Fibroblast of upper back skin (primary cell): ENCODE measurements around the gene TPSB2.
A peak's percentile ranks its signal among the peaks of the same experiment; 100 is the strongest.
"Not testable (repeated sequence)": the region's sequence is repeated elsewhere in the genome, so short reads cannot be mapped to it uniquely, and the experiment has no call there.

ENCODE experiments used
- DNase-seq: peaks from one replicate; pipeline ENCODE4 v3.0.0-alpha.2; 2013

TPSB2 gene

GRCh38 chr16:1198671-1199346, 31.2 kb downstream of the TPSB2 start:
- DNase-seq: not testable (repeated sequence)

DNA sequence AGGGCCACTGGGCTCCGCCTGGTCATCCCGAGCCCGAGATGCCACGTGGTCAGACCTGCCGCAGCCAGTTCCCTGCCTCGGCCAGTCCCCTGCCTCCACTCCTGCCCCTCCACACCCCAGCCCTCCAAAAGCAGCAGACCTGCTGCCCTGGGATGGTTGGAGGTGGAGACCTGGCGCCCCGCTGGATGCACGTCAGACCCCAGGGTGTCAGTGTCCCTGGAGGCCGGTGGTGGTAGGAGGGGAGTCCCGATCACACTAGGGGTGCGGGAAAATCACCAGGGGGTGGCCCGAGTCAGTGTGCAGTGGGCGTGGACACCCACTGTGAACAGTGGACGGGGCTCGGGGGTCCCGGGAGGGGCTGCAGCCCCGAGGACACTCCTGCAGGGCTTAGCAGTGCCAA, 31.8 kb downstream of the TPSB2 start:
- no peak for DNase-seq

DNA sequence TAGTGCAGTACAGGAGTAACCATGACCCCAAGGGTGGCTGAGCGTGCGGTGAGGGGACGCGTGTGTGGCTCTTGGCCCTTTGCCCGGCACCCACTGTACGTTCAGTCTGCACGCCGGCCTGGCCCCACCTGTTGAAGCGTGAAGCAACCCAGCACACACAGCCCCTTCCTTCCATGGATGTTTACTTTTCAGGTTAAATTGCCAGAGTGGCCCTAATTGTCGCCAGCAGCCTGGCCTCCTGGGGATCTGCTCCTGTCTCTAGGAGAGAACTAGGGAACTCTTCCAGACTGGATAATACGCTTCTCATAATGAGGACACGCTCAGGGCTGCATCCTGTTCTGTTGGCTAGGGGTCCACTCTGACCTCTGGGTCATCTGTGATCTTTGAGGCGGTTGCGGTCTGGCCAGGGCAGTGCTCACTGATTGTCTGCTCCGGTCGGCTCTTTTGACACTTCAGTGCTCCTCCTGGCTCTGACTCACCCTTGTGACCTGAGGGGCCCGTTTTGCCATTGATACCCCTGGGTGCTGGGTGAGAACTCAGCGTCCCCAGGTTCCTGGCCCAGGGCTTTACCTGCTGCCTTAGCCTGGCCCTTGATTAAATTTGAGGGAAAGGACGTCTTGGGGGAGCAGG, 32.6 kb downstream of the TPSB2 start:
- DNase-seq: no peak

- DNase-seq: no peak
Observed at GRCh38 chr16:1196494-1196893, 33.5 kb downstream of the TPSB2 start.

DNA sequence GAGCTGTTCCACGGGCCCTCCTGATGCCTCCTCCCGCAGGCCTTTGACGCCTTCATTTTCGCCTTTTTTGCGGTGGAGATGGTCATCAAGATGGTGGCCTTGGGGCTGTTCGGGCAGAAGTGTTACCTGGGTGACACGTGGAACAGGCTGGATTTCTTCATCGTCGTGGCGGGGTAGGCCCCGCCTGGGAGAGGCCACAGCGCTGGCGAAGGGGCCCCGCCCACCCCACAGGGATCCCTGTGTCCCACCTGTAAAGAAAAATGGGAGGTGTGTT, 34.7 kb downstream of the TPSB2 start:
- DNase-seq: no peak

GRCh38 chr16:1194665-1195392, 35.2 kb downstream of the TPSB2 start:
- no peak for DNase-seq

DNA sequence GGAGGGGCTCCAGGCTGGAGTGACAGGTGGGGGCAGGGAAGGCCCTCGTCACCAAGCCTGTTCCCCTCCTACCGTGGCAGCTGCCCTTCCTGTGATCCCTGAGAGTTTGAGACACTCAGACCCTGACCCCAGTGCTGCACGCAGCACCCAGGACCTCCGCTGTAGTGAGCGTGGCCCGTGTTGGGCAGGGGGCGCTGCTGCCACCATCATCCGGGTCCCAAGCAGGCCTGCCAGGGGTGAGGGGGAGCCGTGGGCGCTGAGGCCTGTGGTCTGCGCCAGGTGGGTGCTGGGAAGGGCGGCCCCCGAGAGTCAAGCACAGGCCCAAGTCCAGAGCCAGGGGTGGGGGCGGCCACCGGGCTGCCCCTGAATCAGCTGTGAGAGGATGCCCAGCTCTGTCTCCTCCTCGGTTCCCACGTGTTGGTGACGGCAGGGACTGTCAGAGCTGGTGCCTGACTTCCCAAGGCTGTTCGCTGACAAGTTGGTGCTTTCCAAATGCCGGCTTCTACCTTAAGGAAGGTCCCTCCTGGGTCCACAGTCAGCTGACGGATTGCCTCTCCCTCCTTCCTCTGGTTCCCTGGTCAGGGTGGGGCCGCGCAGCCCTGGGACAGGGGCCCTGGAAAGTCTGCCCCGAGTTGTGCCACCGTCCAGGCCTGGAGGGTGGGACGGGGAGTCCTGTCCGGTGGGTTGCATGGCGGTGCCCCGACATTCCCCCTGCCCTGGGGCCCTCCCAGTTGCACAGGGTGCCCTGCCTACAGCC, 36.0 kb downstream of the TPSB2 start:
- no peak for DNase-seq

- no peak for DNase-seq
Observed at GRCh38 chr16:1193143-1193824, 36.7 kb downstream of the TPSB2 start.

DNA sequence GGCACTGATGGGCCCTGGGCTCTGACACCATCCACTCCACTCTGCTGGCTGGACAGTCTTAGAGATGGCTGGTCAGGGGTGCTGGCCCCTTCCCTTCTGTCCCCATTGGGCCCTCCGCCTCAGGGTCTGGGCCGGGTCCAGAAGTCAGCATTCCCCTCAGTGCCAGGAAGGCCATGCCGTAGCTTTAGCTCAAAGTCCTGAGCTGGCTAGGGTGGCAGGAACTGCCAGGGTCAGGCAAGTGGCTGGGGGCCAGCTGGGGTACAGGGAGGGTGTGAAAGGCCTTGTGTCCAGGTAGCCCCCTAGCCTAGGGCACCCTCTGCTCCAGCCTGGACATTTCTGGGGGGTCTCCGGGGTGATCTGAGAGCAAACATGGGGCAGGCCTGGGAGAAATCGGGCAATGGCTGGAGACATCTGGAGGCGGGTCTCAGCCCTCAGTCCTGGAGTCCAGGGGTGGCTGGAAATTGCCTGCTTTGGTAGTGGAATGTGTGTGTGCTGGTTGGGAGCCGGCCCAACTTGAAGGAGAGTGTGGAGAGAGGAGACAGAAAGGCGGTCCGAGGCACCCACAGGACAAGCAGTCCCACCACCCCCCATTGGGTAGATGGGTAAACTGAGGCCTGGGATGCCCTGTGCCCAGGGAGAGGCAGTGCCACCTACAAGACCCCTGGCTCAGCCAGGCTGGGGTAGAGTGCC, 37.5 kb downstream of the TPSB2 start:
- no peak for DNase-seq

DNA sequence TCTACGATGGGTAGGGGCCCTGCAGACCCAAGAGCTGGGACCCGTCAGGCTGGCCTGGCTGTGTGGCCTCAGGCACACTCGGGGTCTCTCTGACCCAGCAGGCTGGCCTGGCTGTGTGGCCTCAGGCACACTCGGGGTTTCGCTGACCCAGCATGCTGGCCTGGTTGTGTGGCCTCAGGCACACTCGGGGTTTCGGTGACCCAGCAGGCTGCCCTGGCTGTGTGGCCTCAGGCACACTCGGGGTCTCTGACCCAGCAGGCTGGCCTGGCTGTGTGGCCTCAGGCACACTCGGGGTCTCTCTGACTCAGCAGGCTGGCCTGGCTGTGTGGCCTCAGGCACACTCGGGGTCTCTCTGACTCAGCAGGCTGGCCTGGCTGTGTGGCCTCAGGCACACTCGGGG, 39.2 kb downstream of the TPSB2 start:
- not testable (repeated sequence) for DNase-seq

- no peak for DNase-seq
Observed at GRCh38 chr16:1189455-1189854, 40.5 kb downstream of the TPSB2 start.

DNA sequence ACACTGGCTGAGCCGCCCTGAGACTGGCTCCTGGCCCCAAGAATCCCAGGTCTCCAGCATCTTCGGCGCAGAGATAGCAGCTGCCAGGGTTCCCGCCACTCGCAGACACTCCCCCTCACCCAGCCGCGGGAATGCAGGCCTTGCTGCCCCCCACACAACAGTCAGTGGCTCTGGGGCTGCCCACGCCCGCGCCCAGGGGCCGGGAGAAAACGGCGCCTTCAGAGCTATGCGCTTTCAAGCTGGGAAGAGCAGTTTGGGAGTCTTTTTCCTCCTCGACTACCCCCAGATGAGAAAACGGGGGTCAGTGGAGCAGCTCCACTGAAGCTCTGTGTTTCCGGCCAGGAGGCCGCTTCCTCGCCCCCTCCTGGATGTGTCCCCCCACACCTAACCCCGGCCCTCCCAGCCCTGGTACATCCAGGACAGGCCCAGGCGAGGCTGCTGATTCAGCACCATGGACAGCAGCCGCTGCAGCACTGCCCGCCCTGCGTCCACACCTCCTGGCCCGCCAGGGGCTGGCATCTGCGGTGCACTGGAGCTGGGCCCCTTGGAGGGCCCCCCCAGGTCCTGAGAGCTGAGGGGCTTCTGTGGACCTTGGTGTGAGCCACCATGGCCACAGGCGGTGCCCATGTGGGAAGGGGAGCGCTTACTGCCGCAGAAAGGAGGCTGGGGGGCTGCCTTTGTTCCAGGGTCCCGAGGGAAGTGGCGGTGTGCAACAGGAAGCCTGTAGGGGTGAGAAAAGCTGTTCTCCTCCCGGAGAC, 41.4 kb downstream of the TPSB2 start:
- DNase-seq: peak; percentile 32

DNA sequence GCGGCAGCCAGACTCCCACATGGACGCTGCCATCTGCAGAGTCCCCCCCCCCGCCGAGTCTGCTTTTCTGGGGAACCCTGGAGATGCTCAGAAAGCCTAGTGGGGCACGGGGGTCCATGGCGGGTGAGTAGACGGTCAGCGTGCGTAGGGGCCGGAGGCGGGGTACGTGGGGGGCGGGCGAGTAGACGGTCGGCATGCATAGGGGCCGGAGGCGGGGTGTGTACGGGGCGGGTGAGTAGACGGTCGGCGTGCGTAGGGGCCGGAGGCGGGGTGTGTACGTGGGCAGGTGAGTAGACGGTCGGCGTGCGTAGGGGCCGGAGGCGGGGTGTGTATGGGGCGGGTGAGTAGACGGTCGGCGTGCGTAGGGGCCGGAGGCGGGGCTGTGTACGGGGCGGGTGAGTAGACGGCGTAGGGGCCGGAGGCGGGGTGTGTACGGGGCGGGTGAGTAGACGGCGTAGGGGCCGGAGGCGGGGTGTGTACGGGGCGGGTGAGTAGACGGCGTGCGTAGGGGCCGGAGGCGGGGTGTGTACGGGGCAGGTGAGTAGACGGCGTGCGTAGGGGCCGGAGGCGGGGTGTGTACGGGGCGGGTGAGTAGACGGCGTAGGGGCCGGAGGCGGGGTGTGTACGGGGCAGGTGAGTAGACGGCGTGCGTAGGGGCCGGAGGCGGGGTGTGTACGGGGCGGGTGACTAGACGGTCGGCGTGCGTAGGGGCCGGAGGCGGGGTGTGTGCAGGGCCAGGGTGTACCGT, 44.4 kb downstream of the TPSB2 start:
- not testable (repeated sequence) for DNase-seq

- DNase-seq: no peak
Observed at GRCh38 chr16:1184980-1185379, 45.0 kb downstream of the TPSB2 start.

DNA sequence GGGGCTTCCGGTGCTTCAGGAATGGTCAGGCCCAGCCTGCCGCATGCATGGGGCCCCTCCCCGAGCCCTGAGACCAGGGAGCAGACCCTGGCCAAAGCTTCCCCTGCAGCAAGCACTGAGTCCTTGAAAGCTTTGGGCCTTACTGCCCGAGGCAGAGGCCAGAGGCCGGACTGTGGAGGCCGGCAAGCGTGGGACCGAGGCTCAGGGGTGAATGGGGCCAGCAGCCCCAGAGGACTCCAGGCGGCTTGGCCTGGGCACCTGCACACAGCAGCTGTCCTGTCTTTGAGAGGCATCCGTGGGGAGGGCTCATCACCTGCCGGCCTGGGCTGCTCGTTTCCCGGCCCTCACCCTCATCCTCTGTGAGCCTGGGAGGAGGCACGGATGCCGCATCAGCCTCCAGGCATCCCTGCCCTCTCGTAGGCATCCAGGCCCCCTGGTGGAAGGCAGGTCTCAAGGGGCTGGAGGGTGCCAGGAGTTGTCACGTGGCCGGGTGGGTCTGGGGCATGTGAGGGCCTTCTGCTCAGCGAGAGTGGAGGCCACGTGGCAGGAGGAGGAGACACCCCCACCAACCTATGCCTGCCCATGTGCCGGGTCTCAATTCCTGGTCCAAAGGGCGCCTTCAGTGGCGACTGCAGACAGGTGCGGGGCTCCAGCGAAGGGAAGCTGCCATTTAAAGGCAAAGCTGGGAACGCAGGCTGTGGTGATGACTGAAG, 45.7 kb downstream of the TPSB2 start:
- DNase-seq: no peak

GRCh38 chr16:1182950-1183907, 46.8 kb downstream of the TPSB2 start:
- peak; percentile 72 for DNase-seq

- peak; percentile 87 for DNase-seq
Observed at GRCh38 chr16:1182316-1182671, 47.7 kb downstream of the TPSB2 start.

- no peak for DNase-seq
Observed at GRCh38 chr16:1181404-1182315, 48.3 kb downstream of the TPSB2 start.
